Measurements from ENCODE around the gene NCOA7. TPM values are rescaled to one million over a fixed set of nuclear protein-coding genes. Genes with fewer than 3 reads are reported as not detected.

Gene NCOA7
- 10 to 100 TPM; 34.6 to 35.7 TPM for total RNA-seq
- 29.1 TPM for polyA plus RNA-seq (2013, experiment 1 of 2)
- 36.1 TPM for polyA plus RNA-seq (2013, experiment 2 of 2)
- total RNA-seq = 36.4 to 403 (median 91.0) reads per million in 172 experiments

- Histone ChIP-seq H3K4me3 (ENCODE audit: low read length) (peak within 1 kb of the TSS; percentile 83), H3K36me3 (ENCODE audit: insufficient read depth, low read length) (peaks cover 7% of the 10 kb centered on the region), H3K27ac (ENCODE audit: low read depth in 1 of 2, low read length in 2 of 2) (peak within 1 kb of the TSS; percentile 82 to 86), H3K27me3 (ENCODE audit: control insufficient read depth in 1 of 2, insufficient read depth in 2 of 2, low read length in 2 of 2) (no peaks in the 10 kb centered on the region), H3K9me3 (ENCODE audit: control insufficient read depth in 1 of 2, insufficient read depth in 1 of 2, low read length in 2 of 2) (no peaks in the 10 kb centered on the region), H3K4me1 (ENCODE audit: insufficient read depth, low read length) (peaks cover 25% of the 10 kb centered on the region)
- H3K27me3 Mint-ChIP-seq = no peaks in the 10 kb centered on the region
- H3K27ac Mint-ChIP-seq = peak within 1 kb of the TSS; percentile 99
- CTCF ChIA-PET = interaction anchor here (0.9 to 3.8 kb wide), 14 partner anchors 9 to 1726 kb away, joined by 3 to 72 read pairs (median 4); partner anchors contain the start of genes HDDC2 and HINT3
- ATAC-seq (ENCODE audit: poor library complexity) (peak; percentile 74), DNase-seq (peak; percentile 68 to 91 (median 79))
- H3K4me1 Mint-ChIP-seq (ENCODE audit: low read depth) = peaks cover 61% of the 10 kb centered on the region
- POLR2A ChIA-PET = interaction anchor here (0.5 to 4.7 kb wide), 62 partner anchors 9 to 1725 kb away, joined by 3 to 528 read pairs (median 6); partner anchors contain the start of genes ECHDC1, HDDC2, HEY2 and HINT3
- H3K9me3 Mint-ChIP-seq = no peaks in the 10 kb centered on the region
- H3K4me3 Mint-ChIP-seq = peak within 1 kb of the TSS; percentile 94
- no peak for TF ChIP-seq CTCF (IDR thresholded peaks at IDR 0.05)
- peaks cover 28% of the 10 kb centered on the region for H3K36me3 Mint-ChIP-seq (ENCODE audit: low read depth)
- intact Hi-C loops (cut with DNase I, micrococcal nuclease) = loop anchor here (1.0 to 5.0 kb wide), 5 partner anchors 9 to 167 kb away; no protein-coding TSS in a partner anchor
Observed at GRCh38 chr6:125790358-125791150, at the start of gene NCOA7. NCOA7 (plus strand) TSS chr6:125790960; CDS start chr6:125815355, 24,395 bp downstream.

GRCh38 chr6:125741336-125741735, 49.4 kb upstream of the NCOA7 start:
- Mint-ChIP-seq H3K27ac (no peak overlapping the region), H3K9me3 (no peaks in the 10 kb centered on the region), H3K4me1 (ENCODE audit: low read depth) (peaks cover 2% of the 10 kb centered on the region), H3K36me3 (ENCODE audit: low read depth) (no peaks in the 10 kb centered on the region), H3K27me3 (peaks cover 63% of the 10 kb centered on the region), H3K4me3 (no peak overlapping the region)
- Histone ChIP-seq H3K36me3 (ENCODE audit: insufficient read depth, low read length) (no peaks in the 10 kb centered on the region), H3K9me3 (ENCODE audit: control insufficient read depth in 1 of 2, insufficient read depth in 1 of 2, low read length in 2 of 2) (no peaks in the 10 kb centered on the region), H3K27ac (ENCODE audit: low read depth in 1 of 2, low read length in 2 of 2) (no peak overlapping the region), H3K4me3 (ENCODE audit: low read length) (no peak overlapping the region), H3K4me1 (ENCODE audit: insufficient read depth, low read length) (peaks cover 2% of the 10 kb centered on the region), H3K27me3 (ENCODE audit: control insufficient read depth in 1 of 2, insufficient read depth in 2 of 2, low read length in 2 of 2) (peaks cover 10 to 19% of the 10 kb centered on the region in 2 experiments)
- CTCF ChIA-PET = interaction anchor here (1.6 kb wide), 1 partner anchor 233 kb away, joined by 3 read pairs; no protein-coding TSS in a partner anchor
- POLR2A ChIA-PET = no interaction called here
- no peak for TF ChIP-seq CTCF (IDR thresholded peaks at IDR 0.05)
- no peak for DNase-seq
- intact Hi-C loops (cut with DNase I, micrococcal nuclease) = loop anchor here in 1 of 2 experiments (5.0 kb wide), 1 partner anchor 36 kb away; no protein-coding TSS in a partner anchor
- no peak for ATAC-seq (ENCODE audit: poor library complexity)

GRCh38 chr6:125742024-125742423, 48.7 kb upstream of the NCOA7 start:
- Histone ChIP-seq H3K4me3 (ENCODE audit: low read length) (no peak overlapping the region), H3K9me3 (ENCODE audit: control insufficient read depth in 1 of 2, insufficient read depth in 1 of 2, low read length in 2 of 2) (no peaks in the 10 kb centered on the region), H3K36me3 (ENCODE audit: insufficient read depth, low read length) (no peaks in the 10 kb centered on the region), H3K4me1 (ENCODE audit: insufficient read depth, low read length) (peaks cover 9% of the 10 kb centered on the region), H3K27ac (ENCODE audit: low read depth in 1 of 2, low read length in 2 of 2) (no peak overlapping the region), H3K27me3 (ENCODE audit: control insufficient read depth in 1 of 2, insufficient read depth in 2 of 2, low read length in 2 of 2) (peaks cover 17 to 22% of the 10 kb centered on the region in 2 experiments)
- ATAC-seq (ENCODE audit: poor library complexity) = no peak
- no peak for DNase-seq
- no peak for TF ChIP-seq CTCF (IDR thresholded peaks at IDR 0.05)
- Mint-ChIP-seq H3K4me1 (ENCODE audit: low read depth) (peaks cover 9% of the 10 kb centered on the region), H3K27me3 (peaks cover 63% of the 10 kb centered on the region), H3K27ac (no peak overlapping the region), H3K9me3 (no peaks in the 10 kb centered on the region), H3K4me3 (no peak overlapping the region), H3K36me3 (ENCODE audit: low read depth) (no peaks in the 10 kb centered on the region)
- ChIA-PET POLR2A (interaction anchor here (1.0 kb wide), 1 partner anchor 48 kb away, joined by 3 read pairs; no protein-coding TSS in a partner anchor), CTCF (interaction anchor here (1.3 to 1.6 kb wide), 2 partner anchors 11 to 232 kb away, joined by 3 to 6 read pairs; no protein-coding TSS in a partner anchor)
- intact Hi-C loops (cut with DNase I, micrococcal nuclease) = loop anchor here in 1 of 2 experiments (5.0 kb wide), 1 partner anchor 35 kb away; no protein-coding TSS in a partner anchor

Measured in CD4-positive, alpha-beta T cell (primary cell).